Pancreas (tissue), 10 donors: ENCODE measurements around the gene UGT2B11. TPM values are rescaled to one million over a fixed set of nuclear protein-coding genes. Genes with fewer than 3 reads are reported as not detected.
"Not testable (repeated sequence)": the region's sequence is repeated elsewhere in the genome, so short reads cannot be mapped to it uniquely, and the experiment has no call there.

Experiments
- ATAC-seq, 4 donors: fragments of 200-7000 bp; cut with Tn5 transposase; one replicate each; pipeline versions ENCODE4 v1.8.0 to v1.9.1; 2020; ENCODE audit warnings: mild to moderate bottlenecking in 4 of 4, moderate library complexity in 4 of 4
- DNase-seq, 6 donors: peaks; one replicate each; pipeline ENCODE4 v3.0.0-alpha.2; 2020
- FAIRE-seq: peaks from 2 replicates; lab custom pipeline; 2012; peaks lifted over from hg19 to GRCh38; lab: Jason Lieb, UNC
- H3K27ac ChIP-seq, 4 donors: fragments of 200-600 bp; sonication (generic); 1 replicate in 3 of 4; 2 replicates in 1 of 4; pipeline versions ENCODE4 v1.5.0 to v1.8.0; 2020
- H3K27me3 ChIP-seq, 4 donors: fragments of 200-600 bp; one replicate each; pipeline ENCODE4 v1.8.0; 2021
- H3K36me3 ChIP-seq, 3 donors: fragments of 200-600 bp; sonication (generic) in 1 of 3; one replicate each; pipeline versions ENCODE4 v1.5.0 to v1.8.0; 2020 to 2021
- H3K4me1 ChIP-seq, 3 donors: fragments of 200-600 bp; one replicate each; pipeline ENCODE4 v1.8.0; 2021
- H3K4me3 ChIP-seq, 4 donors: fragments of 200-600 bp; sonication (generic) in 2 of 4; one replicate each; pipeline versions ENCODE4 v1.5.0 to v1.8.0; 2020 to 2021
- H3K9me3 ChIP-seq, 4 donors: fragments of 200-600 bp; one replicate each; pipeline ENCODE4 v1.8.0; 2021
- CTCF ChIP-seq, 4 donors: fragments of 200-600 bp; sonication (generic) in 3 of 4; IDR thresholded peaks; one replicate each; pipeline versions ENCODE4 v1.5.0 to v1.8.0; 2021; ENCODE audit warnings: antibody characterized with exemption in 4 of 4
- WGBS, 2 donors: extraction: QIAGEN DNeasy Blood & Tissue Kit; methylation state at CpG; one replicate each; pipeline ENCODE4 v1.1.7; 2013; 5-methylcytosine and 5-hydroxymethylcytosine counted together
- intact Hi-C, 3 donors: fragments of 100-400 bp; cut with DNase I; formaldehyde crosslinking; loops; one replicate each; pipeline versions ENCODE4 v1.11.1 to v1.14.2; 2022
- polyA plus RNA-seq, 2 donors: library from polyadenylated mRNA; stranded (reverse); fragments of 200-250 nt; gene quantifications; one replicate each; pipeline ENCODE4 v1.2.3, GENCODE V29; 2013
- total RNA-seq, 6 donors: library from RNA; stranded (reverse); fragmentation: NEBNext Ultra II Directional in 4 of 6; extraction: Animal tissue kit (Norgen Biotek cat#: 25700) in 4 of 6; gene quantifications; one replicate each; pipeline versions ENCODE4 v1.2.1 to v1.2.4, GENCODE V29; 2021 to 2023
- donor health status: healthy with polysubstance abuse.
- donor health status: DM: no; HTN: no; CAD: no; lungs with moderate emphysema.
- donor health status: DM: no; HTN: no; CAD: no.
- donor health status: control.
- donor health status: control.
- donor health status: Bipolar disorder and iron deficiency.
- donor health status: DM: yes; HTN: yes; CAD: no.
- donor health status: DM: no; HTN: no; CAD: no.
- donor health status: DM: no; HTN: no; CAD: no.
- donor health status: DM: yes; HTN: yes; CAD: no.

The UGT2B11 gene
- total and polyA plus RNA-seq, 8 donors, result not detected

- intact Hi-C loops, result no loop called here
- Histone ChIP-seq H3K27me3 (no peaks in the 10 kb centered on the region), H3K36me3 (no peaks in the 10 kb centered on the region), H3K27ac (no peak overlapping the region), H3K9me3 (no peaks in the 10 kb centered on the region), H3K4me3 (no peak overlapping the region), H3K4me1 (peaks cover 0 to 3% (median 0%) of the 10 kb centered on the region in 3 donors)
- TF ChIP-seq CTCF (IDR thresholded peaks at IDR 0.05), result no peak
- DNase-seq (no peak), ATAC-seq (no peak), FAIRE-seq (no peak)
- 73 to 86% methylated on average over 2 of the region's 2 CpGs for WGBS, 2 donors
Measured at GRCh38 chr4:69239092-69239491, 24.5 kb upstream of the UGT2B11 start.

GRCh38 chr4:69224891-69225290 is 10.3 kb upstream of the UGT2B11 start:
- Histone ChIP-seq H3K27me3 (no peaks in the 10 kb centered on the region), H3K27ac (no peak overlapping the region), H3K4me1 (no peaks in the 10 kb centered on the region), H3K36me3 (no peaks in the 10 kb centered on the region), H3K9me3 (no peaks in the 10 kb centered on the region), H3K4me3 (no peak overlapping the region)
- TF ChIP-seq CTCF (IDR thresholded peaks at IDR 0.05), result no peak
- no peak for FAIRE-seq
- no peak for ATAC-seq
- WGBS, 2 donors, result 11 to 19% methylated on average over 2 of the region's 2 CpGs
- intact Hi-C loops, result loop anchor here in 1 of 3 donors (5.0 kb wide), 1 partner anchor 47 kb away; no protein-coding TSS in a partner anchor
- no peak for DNase-seq

- WGBS, 2 donors, result 91 to 93% methylated on average over 6 of the region's 6 CpGs
- intact Hi-C loops, result loop anchor here in 1 of 3 donors (5.0 kb wide), 1 partner anchor 49 kb away; no protein-coding TSS in a partner anchor
- not testable (repeated sequence) for H3K36me3 ChIP-seq, H3K27me3 ChIP-seq, H3K27ac ChIP-seq, DNase-seq, ATAC-seq, H3K4me3 ChIP-seq, H3K9me3 ChIP-seq, FAIRE-seq, H3K4me1 ChIP-seq
Measured at GRCh38 chr4:69223277-69223676, 8.7 kb upstream of the UGT2B11 start.

- H3K27me3 ChIP-seq, H3K9me3 ChIP-seq, ATAC-seq, FAIRE-seq, H3K36me3 ChIP-seq, intact Hi-C loops, H3K4me1 ChIP-seq, H3K27ac ChIP-seq, H3K4me3 ChIP-seq, DNase-seq: not testable (repeated sequence)
- 89 to 100% methylated on average over 2 of the region's 2 CpGs for WGBS, 2 donors
Measured at GRCh38 chr4:69218491-69218890, 3.9 kb upstream of the UGT2B11 start.

- Histone ChIP-seq H3K4me3 (no peak overlapping the region), H3K36me3 (no peaks in the 10 kb centered on the region), H3K27ac (no peak overlapping the region), H3K9me3 (no peaks in the 10 kb centered on the region), H3K4me1 (peaks cover 0 to 4% (median 3%) of the 10 kb centered on the region in 3 donors), H3K27me3 (no peaks in the 10 kb centered on the region)
- DNase-seq (no peak), ATAC-seq (no peak), FAIRE-seq (peak; percentile 26)
- intact Hi-C loops, result no loop called here
- no peak for TF ChIP-seq CTCF (IDR thresholded peaks at IDR 0.05)
- WGBS, 2 donors, result 76 to 89% methylated on average over 1 of the region's 1 CpG
Measured at GRCh38 chr4:69210911-69211310, 3.6 kb downstream of the UGT2B11 start.

GRCh38 chr4:69198506-69198905 is 16.0 kb downstream of the UGT2B11 start:
- DNase-seq, ATAC-seq, intact Hi-C loops, FAIRE-seq, H3K4me1 ChIP-seq, H3K4me3 ChIP-seq, H3K9me3 ChIP-seq, H3K36me3 ChIP-seq, H3K27ac ChIP-seq, H3K27me3 ChIP-seq: not testable (repeated sequence)
- WGBS, 2 donors, result 73 to 82% methylated on average over 4 of the region's 4 CpGs
